K562 (cell line): ENCODE measurements around the gene SYNGR3. TPM values are rescaled to one million over a fixed set of nuclear protein-coding genes. Genes with fewer than 3 reads are reported as not detected.

ENCODE experiments used
- ARNT ChIP-seq, 2 experiments: fragments of 450-650 bp; IDR thresholded peaks; 2 replicates each; pipeline ENCODE4 v1.6.1; 2016; ENCODE audit warnings: mild to moderate bottlenecking in 1 of 2
- CUX1 ChIP-seq: fragments of 200-800 bp; sonication (Bioruptor generic); IDR thresholded peaks from 2 replicates; pipeline ENCODE4 v1.6.1; 2016; ENCODE audit warnings: missing genetic modification characterization, missing compliant biosample characterization
- ETV1 ChIP-seq: fragments of 450-650 bp; conservative IDR thresholded peaks from 2 replicates; pipeline ENCODE4 v1.6.1; 2016; ENCODE audit warnings: missing genetic modification characterization, control low read depth, low read depth, missing compliant biosample characterization
- HEY1 ChIP-seq: fragments of 250-450 bp; sonication (Bioruptor Pico); IDR thresholded peaks from 2 replicates; pipeline ENCODE4 v1.5.0; 2020; ENCODE audit warnings: mild to moderate bottlenecking, moderate library complexity, borderline replicate concordance
- HNRNPH1 ChIP-seq: fragments of 200-400 bp; formaldehyde crosslinking; optimal IDR thresholded peaks from 2 replicates; pipeline ENCODE3; 2017; ENCODE audit warnings: low read depth, mild to moderate bottlenecking, low read length, moderate library complexity
- KLF6 ChIP-seq: fragments of 250-450 bp; sonication (Bioruptor Pico); IDR thresholded peaks from 2 replicates; pipeline ENCODE4 v1.4.0; 2020; ENCODE audit warnings: mild to moderate bottlenecking, moderate library complexity, borderline replicate concordance
- RBM14 ChIP-seq: fragments of 200-400 bp; formaldehyde crosslinking; IDR thresholded peaks from 2 replicates; pipeline ENCODE4 v1.6.1; 2018; ENCODE audit warnings: low read depth, mild to moderate bottlenecking, low read length, moderate library complexity, borderline replicate concordance; ENCODE audit not compliant: insufficient read depth
- SMAD2 ChIP-seq: fragments of 150-350 bp; IDR thresholded peaks from 2 replicates; pipeline ENCODE4 v1.6.1; 2014; ENCODE audit warnings: low read depth, mild to moderate bottlenecking, low read length
- STAT5A ChIP-seq: IDR thresholded peaks from 2 replicates; pipeline ENCODE4 v1.6.1; 2012; ENCODE audit warnings: low read length, inconsistent platforms, borderline replicate concordance
- TFAM ChIP-seq: fragments of 250-450 bp; sonication (Bioruptor Pico); conservative IDR thresholded peaks from 2 replicates; pipeline ENCODE4 v1.5.0; 2021; ENCODE audit warnings: mild to moderate bottlenecking, moderate library complexity
- ZBED1 ChIP-seq: IDR thresholded peaks from 2 replicates; pipeline ENCODE4 v1.6.1; 2014
- ZBTB34 ChIP-seq: fragments of 250-450 bp; sonication (Bioruptor Pico); IDR thresholded peaks from 2 replicates; pipeline ENCODE4 v1.8.0; 2021; ENCODE audit warnings: mild to moderate bottlenecking, moderate library complexity
- ZC3H11A ChIP-seq: IDR thresholded peaks from 2 replicates; pipeline ENCODE4 v1.6.1; 2012; ENCODE audit warnings: low read depth, low read length, improper control_type of control experiment
- ZKSCAN3 ChIP-seq: fragments of 250-450 bp; sonication (Bioruptor Pico); IDR thresholded peaks from 2 replicates; pipeline ENCODE4 v1.4.0; 2020
- ZNF384 ChIP-seq: IDR thresholded peaks from 2 replicates; pipeline ENCODE4 v1.6.1; 2012; ENCODE audit warnings: low read depth, low read length, improper control_type of control experiment
- ZNF609 ChIP-seq: sonication (generic); formaldehyde crosslinking; IDR thresholded peaks from 2 replicates; pipeline ENCODE4 v1.8.1; 2023; ENCODE audit warnings: missing genetic modification reagents, mild to moderate bottlenecking, borderline replicate concordance
- ZNF644 ChIP-seq: fragments of 200-800 bp; sonication (Bioruptor generic); IDR thresholded peaks from 2 replicates; pipeline ENCODE4 v1.6.1; 2016; ENCODE audit warnings: low read depth, missing genetic modification characterization, missing compliant biosample characterization
- ZNF785 ChIP-seq: fragments of 250-450 bp; sonication (Bioruptor Pico); IDR thresholded peaks from 2 replicates; pipeline ENCODE4 v1.4.0; 2020; ENCODE audit warnings: mild to moderate bottlenecking
- ZNF79 ChIP-seq: fragments of 250-450 bp; sonication (Bioruptor Pico); IDR thresholded peaks from 2 replicates; pipeline ENCODE4 v1.4.0; 2020; ENCODE audit warnings: low read depth, mild to moderate bottlenecking, moderate library complexity
- polyA plus RNA-seq, 8 experiments: library from polyadenylated mRNA; depleted of rRNA in 4 of 8; stranded (reverse) in 5 of 8; unstranded in 3 of 8; fragments of >200 nt; fragmentation: Nextera tagmentation in 2 of 8; fragmentation: Illumina TruSeq in 1 of 8; extraction: Ambion mirVana in 2 of 8; extraction: Trizol in 1 of 8; gene quantifications; 2 replicates each; pipeline versions ENCODE4 v1.2.1 to v1.2.3, GENCODE V29; 2011 to 2014; ENCODE audit warnings: inconsistent platforms in 1 of 8, missing spikeins in 1 of 8
- total RNA-seq, 7 experiments: library from RNA; depleted of rRNA in 6 of 7; stranded (reverse); fragments of >200 nt in 6 of 7; fragmentation: Illumina TruSeq in 2 of 7; extraction: Trizol in 2 of 7; gene quantifications; 2 replicates each; pipeline versions ENCODE4 v1.2.1 to v1.2.3, GENCODE V29; 2011 to 2021; ENCODE audit warnings: low replicate concordance in 1 of 7

SYNGR3 gene
- total and polyA plus RNA-seq, 9 of the 15 experiments (the other 6 are each of a cell fraction or from before 2014, with no cell fraction given) = 3.7 to 69.2 (median 36.3) TPM

GRCh38 chr16:1993731-1994131 lies 4.0 kb downstream of the SYNGR3 start (continued):
- TF ChIP-seq ZNF609 (CRISPR knock-in tag) (no peak), ZNF384 (no peak), ARNT (IDR thresholded peaks at IDR 0.05) (no peak), ZNF79 (CRISPR knock-in tag) (no peak), KLF6 (CRISPR knock-in tag) (no peak), ZNF785 (CRISPR knock-in tag) (no peak), HNRNPH1 (no peak), ZKSCAN3 (CRISPR knock-in tag) (no peak), STAT5A (no peak), TFAM (no peak), SMAD2 (no peak), HEY1 (CRISPR knock-in tag) (no peak), ZC3H11A (no peak), ZBED1 (no peak), CUX1 (CRISPR knock-in tag) (no peak), ETV1 (tag) (no peak), ZBTB34 (CRISPR knock-in tag) (no peak), ZNF644 (tag) (no peak), RBM14 (no peak)
